A673 (cell line): Measurements from ENCODE around the gene IYD. TPM values are rescaled to one million over a fixed set of nuclear protein-coding genes. Genes with fewer than 3 reads are reported as not detected.

Experiments used
- BruUV-seq: library from RNA; stranded (reverse); fragments of 400-500 nt; replicated peaks from 2 replicates; lab custom pipeline; 2021; lab: Mats Ljungman, UMichigan
- CTCF ChIA-PET: fragments of 300-600 bp; sonication (Branson Sonifier 250); formaldehyde crosslinking; loops from one replicate; lab custom pipeline; 2022; ENCODE audit warnings: antibody characterized with exemption; lab: Charles Lee
- POLR2A ChIA-PET: fragments of 300-600 bp; sonication (Branson Sonifier 250); formaldehyde crosslinking; loops from one replicate; lab custom pipeline; 2022; ENCODE audit warnings: antibody characterized with exemption; ENCODE audit not compliant: low non-redundant PET; lab: Charles Lee
- DNase-seq: peaks from one replicate; pipeline ENCODE4 v3.0.0-alpha.2; 2015; ENCODE audit warnings: low spot score
- H3K27ac ChIP-seq: fragments of 200-600 bp; sonication (generic); 2 replicates; pipeline ENCODE4 v1.5.1; 2016; ENCODE audit warnings: mixed run types, low read depth, mild to moderate bottlenecking, mixed read lengths, antibody characterized with exemption, low read length; ENCODE audit not compliant: poor library complexity, severe bottlenecking
- H3K27me3 ChIP-seq: fragments of 200-600 bp; sonication (generic); replicated peaks from 2 replicates; pipeline ENCODE4 v1.6.1; 2017; ENCODE audit warnings: mixed run types, low read depth, mild to moderate bottlenecking, mixed read lengths, antibody characterized with exemption, low read length; ENCODE audit not compliant: insufficient read depth, poor library complexity
- H3K36me3 ChIP-seq: fragments of 200-600 bp; sonication (generic); 2 replicates; pipeline ENCODE4 v1.6.1; 2016; ENCODE audit warnings: mixed run types, mild to moderate bottlenecking, mixed read lengths, antibody characterized with exemption, low read length; ENCODE audit not compliant: insufficient read depth, poor library complexity, severe bottlenecking
- H3K4me1 ChIP-seq: fragments of 200-600 bp; sonication (generic); 2 replicates; pipeline ENCODE4 v1.6.1; 2017; ENCODE audit warnings: mixed run types, mild to moderate bottlenecking, mixed read lengths, antibody characterized with exemption, low read length; ENCODE audit not compliant: insufficient read depth, poor library complexity, severe bottlenecking
- H3K4me3 ChIP-seq: fragments of 200-600 bp; sonication (generic); 2 replicates; pipeline ENCODE4 v1.5.1; 2016; ENCODE audit warnings: low read depth, mixed run types, mild to moderate bottlenecking, mixed read lengths, low read length; ENCODE audit not compliant: poor library complexity, severe bottlenecking
- H3K9me3 ChIP-seq: fragments of 200-600 bp; sonication (generic); 2 replicates; pipeline ENCODE4 v1.6.1; 2016; ENCODE audit warnings: mixed run types, low read depth, mild to moderate bottlenecking, mixed read lengths, antibody characterized with exemption, low read length; ENCODE audit not compliant: poor library complexity, severe bottlenecking
- EZH2 ChIP-seq: fragments of 200-600 bp; sonication (generic); IDR thresholded peaks from 2 replicates; pipeline ENCODE4 v1.6.1; 2017; ENCODE audit warnings: borderline replicate concordance, low read depth, mild to moderate bottlenecking, mixed read lengths, antibody characterized with exemption, low read length; ENCODE audit not compliant: poor library complexity, severe bottlenecking
- intact Hi-C: fragments of 100-400 bp; cut with micrococcal nuclease; formaldehyde crosslinking; loops from one replicate; pipeline ENCODE4 v1.10.0; 2022; ENCODE audit not compliant: unreplicated experiment
- total RNA-seq: library from RNA; stranded (reverse); gene quantifications from 2 replicates; pipeline ENCODE4 v1.2.3, GENCODE V29; 2021
- TF ChIP-seq, protein P1 (sequence below): fragments of 300-800, 200-600 bp; sonication (generic); conservative IDR thresholded peaks from 2 replicates; pipeline ENCODE4 v1.5.1; 2017; ENCODE audit warnings: low read depth, mild to moderate bottlenecking, antibody characterized with exemption, low read length, moderate library complexity, mixed read lengths

Gene IYD
- total RNA-seq, 1 experiment from 2014 or later = not detected

DNA sequence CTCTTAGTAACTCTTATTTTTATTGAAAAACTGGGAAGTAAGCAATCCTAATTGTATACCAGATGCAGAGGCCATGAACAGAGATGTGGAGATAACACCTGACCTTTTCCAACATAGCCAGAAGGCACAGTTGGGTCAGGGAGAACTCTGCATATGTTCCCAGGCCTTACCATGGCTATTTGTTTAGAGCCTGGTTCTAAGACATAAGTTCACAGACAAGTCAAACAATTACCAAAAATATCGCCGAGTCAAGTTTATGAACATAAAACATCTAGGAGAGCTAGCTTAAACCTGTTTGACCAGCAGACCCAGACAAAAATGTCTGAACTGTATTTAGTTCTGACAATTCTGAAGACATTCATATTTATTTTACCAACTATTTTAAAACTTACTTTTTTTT is 26.7 kb upstream of the IYD start:
- Histone ChIP-seq H3K27me3 (no peaks in the 10 kb centered on the region), H3K36me3 (no peaks in the 10 kb centered on the region), H3K4me3 (no peak overlapping the region), H3K27ac (no peak overlapping the region), H3K9me3 (no peaks in the 10 kb centered on the region), H3K4me1 (no peaks in the 10 kb centered on the region)
- intact Hi-C loops = loop anchor here (5.0 kb wide), 1 partner anchor 475 kb away; no protein-coding TSS in a partner anchor
- no peak for DNase-seq
- no TSS peak for BruUV-seq
- POLR2A ChIA-PET = no interaction called here
- CTCF ChIA-PET = no interaction called here
- TF ChIP-seq, protein P1, sequence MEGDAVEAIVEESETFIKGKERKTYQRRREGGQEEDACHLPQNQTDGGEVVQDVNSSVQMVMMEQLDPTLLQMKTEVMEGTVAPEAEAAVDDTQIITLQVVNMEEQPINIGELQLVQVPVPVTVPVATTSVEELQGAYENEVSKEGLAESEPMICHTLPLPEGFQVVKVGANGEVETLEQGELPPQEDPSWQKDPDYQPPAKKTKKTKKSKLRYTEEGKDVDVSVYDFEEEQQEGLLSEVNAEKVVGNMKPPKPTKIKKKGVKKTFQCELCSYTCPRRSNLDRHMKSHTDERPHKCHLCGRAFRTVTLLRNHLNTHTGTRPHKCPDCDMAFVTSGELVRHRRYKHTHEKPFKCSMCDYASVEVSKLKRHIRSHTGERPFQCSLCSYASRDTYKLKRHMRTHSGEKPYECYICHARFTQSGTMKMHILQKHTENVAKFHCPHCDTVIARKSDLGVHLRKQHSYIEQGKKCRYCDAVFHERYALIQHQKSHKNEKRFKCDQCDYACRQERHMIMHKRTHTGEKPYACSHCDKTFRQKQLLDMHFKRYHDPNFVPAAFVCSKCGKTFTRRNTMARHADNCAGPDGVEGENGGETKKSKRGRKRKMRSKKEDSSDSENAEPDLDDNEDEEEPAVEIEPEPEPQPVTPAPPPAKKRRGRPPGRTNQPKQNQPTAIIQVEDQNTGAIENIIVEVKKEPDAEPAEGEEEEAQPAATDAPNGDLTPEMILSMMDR = no peak
- TF ChIP-seq EZH2 = no peak

DNA sequence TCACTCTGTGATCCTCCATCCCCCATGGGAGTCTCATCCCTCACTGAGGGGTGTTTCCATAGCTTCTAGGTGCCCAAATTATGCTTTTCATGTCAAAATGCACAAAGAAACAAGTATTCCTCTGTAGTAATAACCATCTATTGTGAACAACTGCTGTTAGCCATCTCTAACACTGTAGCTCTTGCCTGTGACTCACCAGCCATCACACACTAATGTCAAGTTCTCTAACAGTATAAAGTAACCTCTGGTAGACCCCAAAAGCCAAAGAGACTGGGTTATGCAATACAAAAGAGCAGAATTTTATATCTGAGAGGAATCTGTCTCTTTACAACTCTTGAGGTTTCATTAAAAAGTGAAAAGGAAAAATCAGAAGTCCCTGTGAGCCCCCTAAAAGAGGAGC is 25.4 kb upstream of the IYD start:
- Histone ChIP-seq H3K4me1 (no peaks in the 10 kb centered on the region), H3K9me3 (no peaks in the 10 kb centered on the region), H3K36me3 (no peaks in the 10 kb centered on the region), H3K27me3 (no peaks in the 10 kb centered on the region), H3K27ac (no peak overlapping the region), H3K4me3 (no peak overlapping the region)
- intact Hi-C loops = loop anchor here (5.0 kb wide), 1 partner anchor 474 kb away; no protein-coding TSS in a partner anchor
- TF ChIP-seq, protein P1 = no peak
- no peak for TF ChIP-seq EZH2
- ChIA-PET CTCF (no interaction called here), POLR2A (no interaction called here)
- DNase-seq = no peak
- no TSS peak for BruUV-seq

DNA sequence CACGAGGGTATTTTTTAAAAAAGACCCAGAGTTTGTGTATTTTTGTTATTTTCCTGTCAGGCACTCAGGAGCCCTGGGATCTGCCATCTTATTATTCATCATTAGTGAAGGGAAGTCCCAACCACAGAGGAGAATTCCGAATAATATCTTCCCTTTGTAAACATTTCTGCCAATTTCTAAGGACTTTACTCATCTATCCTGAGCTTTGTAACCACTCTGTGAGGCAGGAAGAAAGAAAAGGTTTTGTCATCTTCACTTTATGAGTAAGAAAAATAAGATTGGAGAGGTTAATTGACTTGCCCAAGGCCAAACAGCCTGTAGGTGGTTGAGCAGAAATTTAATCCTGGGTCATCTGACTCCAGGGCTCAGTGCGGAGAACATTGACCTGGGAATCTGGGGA is 23.0 kb upstream of the IYD start:
- ChIA-PET CTCF (interaction anchor here (0.7 kb wide), 1 partner anchor 140 kb away, joined by 3 read pairs; no protein-coding TSS in a partner anchor), POLR2A (interaction anchor here (0.6 kb wide), 1 partner anchor 542 kb away, joined by 3 read pairs; no protein-coding TSS in a partner anchor)
- Histone ChIP-seq H3K27ac (no peak overlapping the region), H3K4me1 (no peaks in the 10 kb centered on the region), H3K4me3 (no peak overlapping the region), H3K9me3 (no peaks in the 10 kb centered on the region), H3K27me3 (no peaks in the 10 kb centered on the region), H3K36me3 (no peaks in the 10 kb centered on the region)
- no TSS peak for BruUV-seq
- intact Hi-C loops = no loop called here
- DNase-seq = no peak
- TF ChIP-seq, protein P1 = no peak
- no peak for TF ChIP-seq EZH2
